Neural progenitor cell (in vitro differentiated cells): Measurements from ENCODE around the gene ASTN2. TPM values are rescaled to one million over a fixed set of nuclear protein-coding genes. Genes with fewer than 3 reads are reported as not detected.

Experiments
- DNase-seq: peaks from one replicate; pipeline ENCODE4 v3.0.0-alpha.2; 2016; ENCODE audit warnings: low spot score
- H2AFZ ChIP-seq: fragments of 200-600 bp; sonication (generic); replicated peaks from 2 replicates; pipeline ENCODE4 v1.6.1; 2016; ENCODE audit warnings: antibody characterized with exemption
- H3F3A ChIP-seq: fragments of 200-600 bp; sonication (generic); 2 replicates; pipeline ENCODE4 v1.6.1; 2016; ENCODE audit warnings: antibody characterized with exemption, low read depth
- H3K27ac ChIP-seq: fragments of 200-600 bp; sonication (generic); 2 replicates; pipeline ENCODE4 v1.5.1; 2016; ENCODE audit warnings: mild to moderate bottlenecking
- H3K27me3 ChIP-seq: fragments of 200-600 bp; sonication (generic); 2 replicates; pipeline ENCODE4 v1.6.1; 2016; ENCODE audit warnings: mild to moderate bottlenecking, moderate library complexity
- H3K36me3 ChIP-seq: fragments of 200-600 bp; sonication (generic); 2 replicates; pipeline ENCODE4 v1.5.1; 2016
- H3K4me1 ChIP-seq: fragments of 200-600 bp; sonication (generic); 2 replicates; pipeline ENCODE4 v1.6.1; 2016; ENCODE audit warnings: mixed run types
- H3K4me2 ChIP-seq: fragments of 200-600 bp; sonication (generic); 2 replicates; pipeline ENCODE4 v1.6.1; 2016
- H3K4me3 ChIP-seq: fragments of 200-600 bp; sonication (generic); 2 replicates; pipeline ENCODE4 v1.5.1; 2016
- H3K79me2 ChIP-seq: fragments of 200-600 bp; sonication (generic); 2 replicates; pipeline ENCODE4 v1.6.1; 2016; ENCODE audit warnings: low read depth
- H3K9ac ChIP-seq: fragments of 200-600 bp; sonication (generic); 2 replicates; pipeline ENCODE4 v1.6.1; 2016
- H3K9me3 ChIP-seq: fragments of 200-600 bp; sonication (generic); 2 replicates; pipeline ENCODE4 v1.5.1; 2016; ENCODE audit warnings: low read depth
- H4K20me1 ChIP-seq: fragments of 200-600 bp; sonication (generic); 2 replicates; pipeline ENCODE4 v1.6.1; 2016; ENCODE audit warnings: low read depth
- H3K27ac Mint-ChIP-seq: 3 replicates; pipeline ENCODE4 v1.8.0; 2021; ENCODE audit warnings: mixed read lengths
- H3K27me3 Mint-ChIP-seq: 2 replicates; pipeline ENCODE4 v1.8.0; 2022; ENCODE audit warnings: low read depth, mild to moderate bottlenecking, inconsistent platforms, moderate library complexity, mixed read lengths; ENCODE audit not compliant: insufficient read depth
- H3K36me3 Mint-ChIP-seq: 3 replicates; pipeline ENCODE4 v1.8.0; 2021; ENCODE audit warnings: mixed read lengths
- H3K4me1 Mint-ChIP-seq: 3 replicates; pipeline ENCODE4 v1.8.0; 2021; ENCODE audit warnings: mixed read lengths
- H3K4me3 Mint-ChIP-seq: 3 replicates; pipeline ENCODE4 v1.8.0; 2021; ENCODE audit warnings: mild to moderate bottlenecking, moderate library complexity, mixed read lengths
- H3K9me3 Mint-ChIP-seq: 3 replicates; pipeline ENCODE4 v1.8.0; 2020; ENCODE audit warnings: mixed read lengths
- EZH2 ChIP-seq: fragments of 200-600 bp; sonication (generic); IDR thresholded peaks from 2 replicates; pipeline ENCODE4 v1.6.1; 2017; ENCODE audit warnings: antibody characterized with exemption, mild to moderate bottlenecking, moderate library complexity
- EZH2phosphoT487 ChIP-seq: fragments of 200-600 bp; sonication (generic); IDR thresholded peaks from 2 replicates; pipeline ENCODE4 v1.6.1; 2017; ENCODE audit warnings: antibody characterized with exemption
- total RNA-seq: library from RNA; depleted of rRNA; stranded (reverse); fragments of >200 nt; gene quantifications from 2 replicates; pipeline ENCODE4 v1.2.3, GENCODE V29; 2015; ENCODE audit warnings: low replicate concordance
- TF ChIP-seq, protein P1 (sequence below): fragments of 200-600 bp; sonication (generic); IDR thresholded peaks from 2 replicates; pipeline ENCODE4 v1.5.1; 2017; ENCODE audit warnings: antibody characterized with exemption, mild to moderate bottlenecking

The ASTN2 gene
- total RNA-seq, 1 donor from 2014 or later = 8.0 TPM

DNA sequence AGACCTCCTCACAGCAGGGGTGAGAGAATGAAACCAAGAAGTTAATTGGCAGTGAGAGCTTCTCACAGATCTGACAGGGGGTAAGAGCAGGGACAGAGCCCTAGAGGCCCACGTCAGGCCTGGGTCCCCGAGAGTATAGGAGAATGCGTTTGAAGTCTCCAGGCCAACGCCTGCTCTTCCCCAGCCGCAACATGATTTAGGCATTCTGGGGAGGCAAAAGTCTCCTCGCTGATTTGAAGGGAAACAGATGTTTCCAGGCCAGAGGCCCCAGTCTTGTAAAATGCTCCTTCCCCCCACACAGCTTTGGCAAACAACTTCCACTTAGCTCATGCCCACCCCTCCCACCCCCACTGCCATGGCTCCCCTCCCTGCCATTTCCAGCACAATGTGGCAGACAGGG is 966.9 kb downstream of the ASTN2 start:
- Mint-ChIP-seq H3K4me1 (peaks cover 3% of the 10 kb centered on the region), H3K27ac (no peak overlapping the region), H3K4me3 (no peak overlapping the region), H3K36me3 (no peaks in the 10 kb centered on the region), H3K27me3 (peaks cover 4% of the 10 kb centered on the region), H3K9me3 (no peaks in the 10 kb centered on the region)
- Histone ChIP-seq H3K9me3 (no peaks in the 10 kb centered on the region), H3K27ac (no peak overlapping the region), H3K9ac (no peak overlapping the region), H4K20me1 (no peaks in the 10 kb centered on the region), H3K4me3 (no peak overlapping the region), H3K4me1 (no peaks in the 10 kb centered on the region), H3K79me2 (no peaks in the 10 kb centered on the region), H3K4me2 (no peak overlapping the region), H2AFZ (no peak overlapping the region), H3K36me3 (no peaks in the 10 kb centered on the region), H3F3A (no peaks in the 10 kb centered on the region), H3K27me3 (no peaks in the 10 kb centered on the region)
- TF ChIP-seq, protein P1, sequence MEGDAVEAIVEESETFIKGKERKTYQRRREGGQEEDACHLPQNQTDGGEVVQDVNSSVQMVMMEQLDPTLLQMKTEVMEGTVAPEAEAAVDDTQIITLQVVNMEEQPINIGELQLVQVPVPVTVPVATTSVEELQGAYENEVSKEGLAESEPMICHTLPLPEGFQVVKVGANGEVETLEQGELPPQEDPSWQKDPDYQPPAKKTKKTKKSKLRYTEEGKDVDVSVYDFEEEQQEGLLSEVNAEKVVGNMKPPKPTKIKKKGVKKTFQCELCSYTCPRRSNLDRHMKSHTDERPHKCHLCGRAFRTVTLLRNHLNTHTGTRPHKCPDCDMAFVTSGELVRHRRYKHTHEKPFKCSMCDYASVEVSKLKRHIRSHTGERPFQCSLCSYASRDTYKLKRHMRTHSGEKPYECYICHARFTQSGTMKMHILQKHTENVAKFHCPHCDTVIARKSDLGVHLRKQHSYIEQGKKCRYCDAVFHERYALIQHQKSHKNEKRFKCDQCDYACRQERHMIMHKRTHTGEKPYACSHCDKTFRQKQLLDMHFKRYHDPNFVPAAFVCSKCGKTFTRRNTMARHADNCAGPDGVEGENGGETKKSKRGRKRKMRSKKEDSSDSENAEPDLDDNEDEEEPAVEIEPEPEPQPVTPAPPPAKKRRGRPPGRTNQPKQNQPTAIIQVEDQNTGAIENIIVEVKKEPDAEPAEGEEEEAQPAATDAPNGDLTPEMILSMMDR = no peak
- no peak for TF ChIP-seq EZH2phosphoT487
- no peak for TF ChIP-seq EZH2
- DNase-seq = no peak

DNA sequence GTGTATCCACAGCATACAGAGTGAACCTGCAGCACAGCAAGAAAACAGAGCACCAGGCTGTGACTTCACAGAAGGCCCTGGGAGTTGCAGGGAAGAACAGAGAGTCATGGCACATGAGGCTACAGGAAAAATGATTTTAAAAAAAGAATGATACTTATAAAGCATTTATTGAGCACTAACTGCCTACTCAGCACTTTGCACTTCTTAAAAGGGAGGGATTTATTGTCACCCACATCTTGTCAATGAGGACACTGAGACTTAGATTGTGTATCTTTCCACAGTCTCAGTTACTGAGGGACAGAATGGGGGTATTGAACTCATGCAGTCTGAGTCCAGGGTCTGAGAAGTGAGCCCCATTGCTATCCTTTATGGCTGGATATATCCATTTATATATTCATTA is 972.3 kb downstream of the ASTN2 start:
- no peak overlapping the region for H3K4me2 ChIP-seq
- H2AFZ ChIP-seq = no peak overlapping the region
- no peak overlapping the region for H3K4me3 ChIP-seq
- Mint-ChIP-seq H3K36me3 (peaks cover 5% of the 10 kb centered on the region), H3K4me1 (no peaks in the 10 kb centered on the region), H3K9me3 (peaks cover 3% of the 10 kb centered on the region), H3K27me3 (no peaks in the 10 kb centered on the region), H3K4me3 (no peak overlapping the region), H3K27ac (no peak overlapping the region)
- H3K4me1 ChIP-seq = no peaks in the 10 kb centered on the region
- no peak overlapping the region for H3K9ac ChIP-seq
- H3K27ac ChIP-seq = no peak overlapping the region
- no peak for DNase-seq
- no peaks in the 10 kb centered on the region for H3F3A ChIP-seq
- TF ChIP-seq EZH2phosphoT487 = no peak
- TF ChIP-seq, protein P1 = no peak
- no peak for TF ChIP-seq EZH2
- H3K27me3 ChIP-seq = no peaks in the 10 kb centered on the region
- no peaks in the 10 kb centered on the region for H3K9me3 ChIP-seq
- no peaks in the 10 kb centered on the region for H4K20me1 ChIP-seq
- no peaks in the 10 kb centered on the region for H3K36me3 ChIP-seq
- no peaks in the 10 kb centered on the region for H3K79me2 ChIP-seq

DNA sequence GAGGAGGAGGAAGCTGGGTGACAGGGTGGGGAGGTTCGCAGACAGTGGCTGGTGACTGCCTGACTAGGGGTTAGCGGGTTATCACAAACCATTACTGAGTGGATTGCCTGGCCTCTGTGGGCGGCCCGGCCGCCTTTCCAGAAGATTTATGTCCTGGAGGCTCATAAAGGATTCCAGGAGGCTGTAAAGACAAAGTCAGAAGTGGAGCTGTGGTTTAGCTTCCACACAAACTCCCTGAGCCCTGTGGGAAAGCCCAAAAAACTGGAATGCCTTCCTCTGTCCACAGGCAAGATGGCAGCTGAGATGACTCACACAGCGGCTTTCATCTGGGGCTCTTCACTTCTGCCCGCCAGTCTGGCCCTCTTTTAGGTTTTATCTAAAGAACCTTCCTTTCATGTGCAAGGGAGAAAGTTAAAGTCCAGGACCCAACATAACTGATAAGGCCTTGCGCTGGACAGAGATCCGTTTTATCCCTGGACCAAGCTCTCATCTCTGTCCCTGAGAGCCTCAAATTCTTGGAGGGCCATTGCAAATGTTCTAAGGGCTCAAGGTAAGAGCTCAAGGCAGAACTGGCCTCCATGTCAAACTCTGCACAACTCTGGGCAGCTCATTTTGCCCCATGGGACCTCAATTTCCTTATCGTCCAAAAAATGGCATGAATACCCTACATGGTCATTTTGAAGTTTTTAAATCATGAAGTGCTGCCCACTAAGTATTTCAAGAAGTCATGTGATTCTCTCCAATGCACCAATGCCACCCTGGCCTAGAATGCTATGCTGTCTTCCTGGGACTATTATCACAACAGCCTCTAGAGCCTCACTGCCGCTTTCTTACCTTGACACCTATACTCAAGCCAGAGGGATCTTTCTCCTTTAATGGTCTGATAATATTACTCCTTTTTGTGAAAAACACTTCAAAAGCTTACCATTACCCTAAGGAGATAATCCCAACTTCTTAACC is 977.2 kb downstream of the ASTN2 start:
- Histone ChIP-seq H2AFZ (no peak overlapping the region), H3K79me2 (no peaks in the 10 kb centered on the region), H3K36me3 (no peaks in the 10 kb centered on the region), H3K4me1 (no peaks in the 10 kb centered on the region), H3K9me3 (no peaks in the 10 kb centered on the region), H3K9ac (no peak overlapping the region), H3K4me3 (no peak overlapping the region), H3K4me2 (no peak overlapping the region), H3K27me3 (no peaks in the 10 kb centered on the region), H4K20me1 (no peaks in the 10 kb centered on the region), H3F3A (no peaks in the 10 kb centered on the region), H3K27ac (no peak overlapping the region)
- H3K9me3 Mint-ChIP-seq = peaks cover 3% of the 10 kb centered on the region
- H3K36me3 Mint-ChIP-seq = peaks cover 5% of the 10 kb centered on the region
- TF ChIP-seq EZH2phosphoT487 (no peak), EZH2 (no peak)
- TF ChIP-seq, protein P1 = no peak
- no peak overlapping the region for H3K4me3 Mint-ChIP-seq
- H3K4me1 Mint-ChIP-seq = no peaks in the 10 kb centered on the region
- DNase-seq = no peak
- no peak overlapping the region for H3K27ac Mint-ChIP-seq
- H3K27me3 Mint-ChIP-seq = no peaks in the 10 kb centered on the region
